Heart right ventricle (tissue), 16 donors: ENCODE data around the gene CCDC192. TPM values are rescaled to one million over a fixed set of nuclear protein-coding genes. Genes with fewer than 3 reads are reported as not detected.

ENCODE experiments used
- ATAC-seq, 8 donors: fragments of 200-7000 bp; cut with Tn5 transposase; one replicate each; pipeline ENCODE4 v1.9.1; 2020; ENCODE audit warnings: mild to moderate bottlenecking in 8 of 8, moderate library complexity in 8 of 8, moderate number of reproducible peaks in 1 of 8
- DNase-seq, 2 donors: peaks; one replicate each; pipeline ENCODE4 v3.0.0-alpha.2; 2020
- H3K27ac ChIP-seq, 10 donors: fragments of 200-600 bp; sonication (generic) in 2 of 10; one replicate each; pipeline versions ENCODE4 v1.5.0 to v1.8.0; 2020 to 2022; ENCODE audit warnings: mild to moderate bottlenecking in 3 of 10
- H3K27me3 ChIP-seq, 7 donors: fragments of 200-600 bp; one replicate each; pipeline ENCODE4 v1.8.0; 2021 to 2022; ENCODE audit warnings: mild to moderate bottlenecking in 2 of 7
- H3K36me3 ChIP-seq, 9 donors: fragments of 200-600 bp; sonication (generic) in 1 of 9; one replicate each; pipeline versions ENCODE4 v1.5.0 to v1.8.0; 2020 to 2022; ENCODE audit warnings: mild to moderate bottlenecking in 2 of 9
- H3K4me1 ChIP-seq, 9 donors: fragments of 200-600 bp; sonication (generic) in 1 of 9; one replicate each; pipeline versions ENCODE4 v1.5.0 to v1.8.0; 2020 to 2022; ENCODE audit warnings: mild to moderate bottlenecking in 4 of 9
- H3K4me3 ChIP-seq, 10 donors: fragments of 200-600 bp; sonication (generic) in 2 of 10; one replicate each; pipeline versions ENCODE4 v1.5.0 to v1.8.0; 2020 to 2022; ENCODE audit warnings: mild to moderate bottlenecking in 7 of 10, moderate library complexity in 2 of 10
- H3K9me3 ChIP-seq, 11 donors: fragments of 200-600 bp in 10 of 11; sonication (generic) in 2 of 11; one replicate each; pipeline versions ENCODE4 v1.5.0 to v1.8.0; 2013 to 2022; ENCODE audit warnings: mild to moderate bottlenecking in 2 of 11, control low read depth in 1 of 11, moderate library complexity in 1 of 11
- CTCF ChIP-seq, 9 donors: fragments of 200-600 bp; sonication (generic) in 2 of 9; IDR thresholded peaks; one replicate each; pipeline versions ENCODE4 v1.5.0 to v1.8.0; 2021 to 2022; ENCODE audit warnings: antibody characterized with exemption in 9 of 9, mild to moderate bottlenecking in 5 of 9, moderate library complexity in 1 of 9
- WGBS, 2 donors: extraction: QIAGEN DNeasy Blood & Tissue Kit; methylation state at CpG; one replicate each; pipeline ENCODE4 v1.1.7; 2013; ENCODE audit warnings: inconsistent platforms in 1 of 2; 5-methylcytosine and 5-hydroxymethylcytosine counted together
- intact Hi-C, 10 donors: fragments of 100-400 bp; cut with DNase I; formaldehyde crosslinking; loops; one replicate each; pipeline versions ENCODE4 v1.11.1 to v1.14.2; 2022
- polyA plus RNA-seq, 2 donors: library from polyadenylated mRNA; stranded (reverse); fragments of 200-250 nt; gene quantifications; one replicate each; pipeline ENCODE4 v1.2.3, GENCODE V29; 2013
- total RNA-seq, 10 donors: library from RNA; stranded (reverse); fragmentation: NEBNext Ultra II Directional in 3 of 10; extraction: Animal tissue kit (Norgen Biotek cat#: 25700) in 3 of 10; gene quantifications; one replicate each; pipeline versions ENCODE4 v1.2.1 to v1.2.4, GENCODE V29; 2021 to 2023
- donor health status: Arrhythmogenic right ventricular cardiomyopathy.
- donor health status: ischemic (EF 13 %, LVEDD 7.1; RV severe dilation, severe dysfunction).
- donor health status: healthy with polysubstance abuse.
- donor health status: DM: no; HTN: yes; CAD: no.
- donor health status: DM: no; HTN: no; CAD: no.
- donor health status: ischemic (EF 25% LVEDD 6.9; RV normal size, moderate dysfunction).
- donor health status: ischemic (EF 25% LVEDD 5.7; RV mildly dilated, moderate dysfunction).
- donor health status: healthy.
- donor health status: DM: yes; HTN: yes; CAD: no.
- donor health status: Ischemic cardiomyopathy.
- donor health status: ischemic (EF 35%, LVEDD 5.7; RV mildly dilated, moderate dysfunction).
- donor health status: nonischemic (EF 11% LVEDD 7.7; RV severe dilation, severe dysfunction).
- donor health status: DM: yes; HTN: yes; CAD: no.
- donor health status: PGD.
- donor health status: ischemic (EF 29% LVEDD 5.4; RV normal size, mild dysfunction).
- donor health status: nonischemic (EF 23%, LVEDD 6.1; RV moderate dilation, normal function).

Gene CCDC192
- total and polyA plus RNA-seq, 12 donors: 0.13 to 0.76 (median 0.33) TPM; not detected in 8

- Histone ChIP-seq H3K4me3 (no peak overlapping the region), H3K9me3 (no peaks in the 10 kb centered on the region), H3K27me3 (no peaks in the 10 kb centered on the region), H3K4me1 (peaks cover 0 to 16% (median 3%) of the 10 kb centered on the region in 9 donors), H3K27ac (no peak overlapping the region), H3K36me3 (no peaks in the 10 kb centered on the region)
- intact Hi-C loops: loop anchor here in 5 of 10 donors (10.0 kb wide), 3 partner anchors 105 to 425 kb away; partner anchors contain the start of gene SLC12A2 (in 4 of the 5)
- ATAC-seq (no peak), DNase-seq (no peak)
- TF ChIP-seq CTCF (IDR thresholded peaks at IDR 0.05): no peak
Measured at GRCh38 chr5:127769386-127769785, 66.2 kb downstream of the CCDC192 start.

- intact Hi-C loops: no loop called here
- Histone ChIP-seq H3K36me3 (no peaks in the 10 kb centered on the region), H3K4me3 (no peak overlapping the region), H3K9me3 (no peaks in the 10 kb centered on the region), H3K4me1 (peaks cover 0 to 16% (median 3%) of the 10 kb centered on the region in 9 donors), H3K27ac (no peak overlapping the region), H3K27me3 (no peaks in the 10 kb centered on the region)
- ATAC-seq (peak in 1 of 8 donors; percentile 37), DNase-seq (no peak)
- TF ChIP-seq CTCF (IDR thresholded peaks at IDR 0.05): no peak
Measured at GRCh38 chr5:127770272-127770671, 67.1 kb downstream of the CCDC192 start.

GRCh38 chr5:127772531-127772930 lies 69.3 kb downstream of the CCDC192 start:
- Histone ChIP-seq H3K9me3 (peaks cover 0 to 3% (median 0%) of the 10 kb centered on the region in 11 donors), H3K27me3 (no peaks in the 10 kb centered on the region), H3K4me1 (peaks cover 0 to 11% (median 0%) of the 10 kb centered on the region in 9 donors), H3K27ac (no peak overlapping the region), H3K36me3 (no peaks in the 10 kb centered on the region), H3K4me3 (no peak overlapping the region)
- DNase-seq: no peak
- no peak for ATAC-seq
- TF ChIP-seq CTCF (IDR thresholded peaks at IDR 0.05): no peak
- WGBS, 2 donors: 77 to 79% methylated on average over 1 of the region's 1 CpG
- intact Hi-C loops: no loop called here

- Histone ChIP-seq H3K4me3 (no peak overlapping the region), H3K36me3 (no peaks in the 10 kb centered on the region), H3K27ac (no peak overlapping the region), H3K27me3 (no peaks in the 10 kb centered on the region), H3K9me3 (peaks cover 0 to 19% (median 4%) of the 10 kb centered on the region in 11 donors), H3K4me1 (peaks cover 0 to 11% (median 0%) of the 10 kb centered on the region in 9 donors)
- no peak for TF ChIP-seq CTCF (IDR thresholded peaks at IDR 0.05)
- WGBS, 2 donors: 89 to 95% methylated on average over 2 of the region's 2 CpGs
- DNase-seq (no peak), ATAC-seq (no peak)
- intact Hi-C loops: no loop called here
Measured at GRCh38 chr5:127774221-127774620, 71.0 kb downstream of the CCDC192 start.
